HG03457 (cell line): ENCODE data around the gene NSF.
"Not testable (repeated sequence)": the region's sequence is repeated elsewhere in the genome, so short reads cannot be mapped to it uniquely, and the experiment has no call there.

ENCODE experiments used
- ATAC-seq: cut with Tn5 transposase; IDR thresholded peaks from one replicate; pipeline ENCODE4 v1.9.1; 2021; ENCODE audit warnings: moderate number of reproducible peaks; ENCODE audit not compliant: unreplicated experiment

Gene NSF

GRCh38 chr17:46696522-46696921 lies 106.1 kb downstream of the NSF start:
- not testable (repeated sequence) for ATAC-seq

- ATAC-seq, result not testable (repeated sequence)
Measured at GRCh38 chr17:46699014-46699413, 108.5 kb downstream of the NSF start.

GRCh38 chr17:46717999-46718398 lies 127.5 kb downstream of the NSF start:
- ATAC-seq, result no peak

- no peak for ATAC-seq
Measured at GRCh38 chr17:46719891-46720290, 129.4 kb downstream of the NSF start.

- ATAC-seq, result no peak
Measured at GRCh38 chr17:46720408-46720807, 129.9 kb downstream of the NSF start.

- no peak for ATAC-seq
Measured at GRCh38 chr17:46722662-46723285, 132.3 kb downstream of the NSF start.

- ATAC-seq, result no peak
Measured at GRCh38 chr17:46726206-46726605, 135.7 kb downstream of the NSF start.

- no peak for ATAC-seq
Measured at GRCh38 chr17:46727572-46728348, 137.3 kb downstream of the NSF start.

GRCh38 chr17:46730026-46730425 lies 139.6 kb downstream of the NSF start:
- no peak for ATAC-seq

GRCh38 chr17:46730679-46731078 lies 140.2 kb downstream of the NSF start:
- no peak for ATAC-seq

GRCh38 chr17:46732160-46732559 lies 141.7 kb downstream of the NSF start:
- ATAC-seq, result no peak

- no peak for ATAC-seq
Measured at GRCh38 chr17:46732754-46733398, 142.4 kb downstream of the NSF start.

- no peak for ATAC-seq
Measured at GRCh38 chr17:46733837-46734475, 143.5 kb downstream of the NSF start.

GRCh38 chr17:46736100-46736499 lies 145.6 kb downstream of the NSF start:
- no peak for ATAC-seq

- no peak for ATAC-seq
Measured at GRCh38 chr17:46737326-46737725, 146.9 kb downstream of the NSF start.

GRCh38 chr17:46738544-46738943 lies 148.1 kb downstream of the NSF start:
- ATAC-seq, result no peak

GRCh38 chr17:46739982-46740381 lies 149.5 kb downstream of the NSF start:
- no peak for ATAC-seq

- no peak for ATAC-seq
Measured at GRCh38 chr17:46741122-46741730, 150.8 kb downstream of the NSF start.

GRCh38 chr17:46742565-46743270 lies 152.2 kb downstream of the NSF start:
- no peak for ATAC-seq

GRCh38 chr17:46744441-46744840 lies 154.0 kb downstream of the NSF start:
- ATAC-seq, result no peak

GRCh38 chr17:46745376-46745775 lies 154.9 kb downstream of the NSF start:
- ATAC-seq, result no peak
